ENCODE data around the gene GFI1. TPM values are rescaled to one million over a fixed set of nuclear protein-coding genes. Genes with fewer than 3 reads are reported as not detected.

The GFI1 gene
- total RNA-seq, 1 donor from 2014 or later, result 0.11 TPM

Other genes starting within 250 kb of the GFI1 start
- gene GLMN, start 187.9 kb downstream of the GFI1 start, total RNA-seq, result 11.8 and 12.1 TPM in 2 replicates
- 29.0 and 32.6 TPM in 2 replicates for gene RPAP2, start 187.9 kb downstream of the GFI1 start, total RNA-seq

Measured in osteocyte (in vitro differentiated cells).